C4-2B (cell line): ENCODE data around the gene MAP3K5.

Experiments used
- H3K27ac ChIP-seq: fragments of 450-650 bp; 2 replicates; pipeline ENCODE4 v1.5.1; 2017
- CTCF ChIP-seq: fragments of 450-650 bp; conservative IDR thresholded peaks from 2 replicates; pipeline ENCODE4 v1.5.1; 2017; ENCODE audit warnings: mild to moderate bottlenecking
- ZFX ChIP-seq: fragments of 450-650 bp; IDR thresholded peaks from 2 replicates; pipeline ENCODE4 v1.6.1; 2017

Gene MAP3K5

GRCh38 chr6:136767570-136768309 lies 24.5 kb downstream of the MAP3K5 start:
- TF ChIP-seq CTCF (no peak), ZFX (no peak)
- H3K27ac ChIP-seq: no peak overlapping the region

GRCh38 chr6:136767103-136767502 lies 25.2 kb downstream of the MAP3K5 start:
- TF ChIP-seq CTCF (no peak), ZFX (no peak)
- no peak overlapping the region for H3K27ac ChIP-seq

DNA sequence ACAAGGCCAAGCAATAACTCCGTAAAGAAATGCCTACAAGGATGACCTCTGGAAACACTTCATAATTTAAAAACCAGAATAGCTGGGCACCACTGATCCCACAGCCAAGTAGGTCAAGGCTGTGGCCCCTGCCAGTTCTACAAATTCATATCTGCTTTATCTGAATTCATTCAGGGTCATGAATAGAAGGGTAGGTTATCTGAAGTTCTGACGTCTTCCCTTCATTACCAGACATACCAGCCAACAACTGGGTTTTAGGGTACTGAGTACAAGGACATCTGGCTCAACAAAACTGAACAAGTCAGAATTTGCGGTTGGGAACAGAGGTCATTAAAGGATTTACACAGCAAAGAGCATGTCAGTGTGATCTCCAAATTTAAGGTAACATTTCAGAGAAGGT lies 26.0 kb downstream of the MAP3K5 start:
- no peak for TF ChIP-seq ZFX
- no peak for TF ChIP-seq CTCF
- no peak overlapping the region for H3K27ac ChIP-seq

DNA sequence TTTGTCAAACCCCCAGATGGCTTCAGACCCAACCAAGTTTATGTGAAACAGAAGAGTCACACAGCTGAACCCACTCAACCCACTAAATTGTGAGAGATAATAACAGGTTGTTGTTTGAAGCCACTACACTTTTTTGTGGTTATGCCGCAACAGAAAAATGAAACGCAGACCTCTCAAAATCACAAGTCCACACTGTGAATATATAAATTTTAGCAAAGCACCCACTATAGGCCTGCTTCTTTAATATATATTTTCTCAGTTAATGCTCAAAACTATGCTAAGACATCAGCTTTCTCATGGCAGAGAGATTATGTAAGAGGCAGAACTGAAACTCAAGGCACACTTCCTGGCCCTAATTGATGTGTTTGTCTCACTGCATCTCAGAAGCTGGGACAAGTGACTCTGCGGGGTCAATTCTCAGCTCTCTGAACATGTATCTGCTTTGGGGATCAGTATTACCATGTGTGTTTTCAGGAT lies 27.7 kb downstream of the MAP3K5 start:
- TF ChIP-seq ZFX: no peak
- no peak for TF ChIP-seq CTCF
- no peak overlapping the region for H3K27ac ChIP-seq

- TF ChIP-seq CTCF: no peak
- TF ChIP-seq ZFX: no peak
- H3K27ac ChIP-seq: no peak overlapping the region
Observed at GRCh38 chr6:136763716-136764516, 28.4 kb downstream of the MAP3K5 start.

- no peak for TF ChIP-seq CTCF
- TF ChIP-seq ZFX: no peak
Observed at GRCh38 chr6:136763255-136763654, 29.0 kb downstream of the MAP3K5 start.

More at GRCh38 chr6:136763255-136763654, 29.0 kb downstream of the MAP3K5 start:
- H3K27ac ChIP-seq: no peak overlapping the region
